Activated T-cell treated with anti-CD3 and anti-CD28 coated beads, Interleukin-2, amount 50 U/mL, for 48 hours (primary cell): Measurements from ENCODE around the gene HLA-DMB.
A peak's percentile ranks its signal among the peaks of the same experiment; 100 is the strongest.

Experiments used
- DNase-seq, 2 experiments: peaks; one replicate each; pipeline ENCODE4 v3.0.0-alpha.2; 2020

HLA-DMB gene

GRCh38 chr6:32940656-32941213 is at the start of gene HLA-DMB:
Gene HLA-DMB, minus strand, starts transcription at chr6:32941028. Its CDS starts 221 bp downstream, at chr6:32940807.
- DNase-seq: peak; percentile 55 to 59

DNA sequence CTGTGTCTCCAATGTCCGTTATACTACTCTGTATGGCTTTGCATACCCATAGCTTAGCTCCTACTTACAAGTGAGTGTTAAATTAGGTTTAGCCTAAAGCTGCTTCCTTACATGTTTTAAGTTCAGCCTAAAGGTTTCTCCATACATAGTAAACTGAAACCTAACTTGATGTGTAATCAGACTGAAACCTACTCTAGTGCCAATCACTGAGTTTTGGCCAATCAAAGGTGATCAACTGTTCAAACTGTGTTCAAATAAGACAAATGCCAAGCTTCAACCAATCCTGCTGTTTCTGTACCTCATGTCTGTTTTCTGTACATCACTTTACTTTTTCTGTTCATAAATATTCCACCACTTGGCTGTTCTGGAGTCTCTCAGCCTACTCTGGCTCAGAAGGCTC is 48.5 kb upstream of the HLA-DMB start:
- DNase-seq: no peak

GRCh38 chr6:32984622-32985389 is 44.0 kb upstream of the HLA-DMB start:
- peak; percentile 91 to 92 for DNase-seq

GRCh38 chr6:32983964-32984621 is 43.3 kb upstream of the HLA-DMB start:
- no peak for DNase-seq

DNA sequence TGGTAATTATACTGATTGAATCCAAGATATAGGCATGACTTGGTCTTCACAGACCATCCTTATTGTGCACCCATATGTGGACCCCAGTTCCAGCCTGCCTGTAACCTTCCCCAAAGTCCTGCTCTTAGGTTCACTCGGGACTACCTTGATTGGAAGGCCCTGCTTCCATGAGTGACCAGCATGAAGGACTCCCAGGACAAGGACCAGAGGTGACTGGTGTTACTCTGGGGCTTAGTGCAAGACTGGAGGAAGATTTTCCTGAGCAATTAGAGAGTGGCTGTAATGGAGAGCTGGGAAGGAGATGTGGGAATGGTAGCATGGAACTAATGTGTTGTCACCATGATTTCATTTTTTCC is 42.6 kb upstream of the HLA-DMB start:
- DNase-seq: no peak

DNA sequence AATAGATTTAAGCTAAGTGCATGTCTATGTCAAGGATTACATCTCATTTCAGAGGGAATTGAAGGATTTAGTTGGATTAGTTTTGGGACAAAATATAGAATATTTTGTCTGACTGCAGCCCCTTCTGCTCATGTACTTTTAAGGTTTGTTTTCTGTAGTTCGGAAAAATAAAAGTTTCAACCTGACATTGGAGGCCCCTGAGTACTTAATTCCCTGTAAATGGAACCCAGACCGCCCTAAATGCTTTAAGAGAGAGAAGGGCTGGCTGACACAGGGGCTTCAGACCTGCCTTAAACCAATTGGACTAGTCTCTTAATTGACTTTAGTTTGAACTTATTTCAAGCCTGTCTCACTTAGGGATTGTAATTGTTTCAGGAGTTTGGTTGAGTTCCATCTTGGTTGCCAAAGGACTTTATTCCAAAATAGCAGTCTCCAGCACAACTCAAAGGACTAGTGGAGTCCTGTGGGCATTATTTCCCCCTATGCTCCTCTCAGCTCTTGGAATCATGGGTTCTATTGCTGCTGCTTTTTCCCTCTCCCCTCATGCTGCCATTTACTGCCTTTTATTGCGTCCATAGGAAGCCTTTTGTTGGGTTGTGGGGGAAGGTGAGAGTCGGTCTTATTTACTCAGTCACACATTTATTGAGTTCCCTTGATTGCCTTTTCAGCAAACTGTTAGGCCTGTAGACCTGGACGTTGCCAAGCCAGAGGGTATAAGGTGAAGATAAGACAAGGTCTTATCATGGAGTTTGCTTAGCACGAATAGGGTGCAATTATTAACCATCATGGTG is 42.1 kb upstream of the HLA-DMB start:
- no peak for DNase-seq

GRCh38 chr6:32982084-32982701 is 41.4 kb upstream of the HLA-DMB start:
- DNase-seq: no peak

DNA sequence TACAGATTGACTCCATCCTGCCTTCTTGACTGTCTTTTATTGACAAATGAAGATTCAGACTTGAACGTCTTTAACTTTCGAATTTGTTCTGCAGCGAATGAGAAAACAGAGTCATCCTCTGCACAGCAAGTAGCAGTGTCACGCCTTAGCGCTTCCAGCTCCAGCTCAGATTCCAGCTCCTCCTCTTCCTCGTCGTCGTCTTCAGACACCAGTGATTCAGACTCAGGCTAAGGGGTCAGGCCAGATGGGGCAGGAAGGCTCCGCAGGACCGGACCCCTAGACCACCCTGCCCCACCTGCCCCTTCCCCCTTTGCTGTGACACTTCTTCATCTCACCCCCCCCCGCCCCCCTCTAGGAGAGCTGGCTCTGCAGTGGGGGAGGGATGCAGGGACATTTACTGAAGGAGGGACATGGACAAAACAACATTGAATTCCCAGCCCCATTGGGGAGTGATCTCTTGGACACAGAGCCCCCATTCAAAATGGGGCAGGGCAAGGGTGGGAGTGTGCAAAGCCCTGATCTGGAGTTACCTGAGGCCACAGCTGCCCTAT is 39.7 kb upstream of the HLA-DMB start:
- DNase-seq: peak in 1 of 2 experiments; percentile 25

DNA sequence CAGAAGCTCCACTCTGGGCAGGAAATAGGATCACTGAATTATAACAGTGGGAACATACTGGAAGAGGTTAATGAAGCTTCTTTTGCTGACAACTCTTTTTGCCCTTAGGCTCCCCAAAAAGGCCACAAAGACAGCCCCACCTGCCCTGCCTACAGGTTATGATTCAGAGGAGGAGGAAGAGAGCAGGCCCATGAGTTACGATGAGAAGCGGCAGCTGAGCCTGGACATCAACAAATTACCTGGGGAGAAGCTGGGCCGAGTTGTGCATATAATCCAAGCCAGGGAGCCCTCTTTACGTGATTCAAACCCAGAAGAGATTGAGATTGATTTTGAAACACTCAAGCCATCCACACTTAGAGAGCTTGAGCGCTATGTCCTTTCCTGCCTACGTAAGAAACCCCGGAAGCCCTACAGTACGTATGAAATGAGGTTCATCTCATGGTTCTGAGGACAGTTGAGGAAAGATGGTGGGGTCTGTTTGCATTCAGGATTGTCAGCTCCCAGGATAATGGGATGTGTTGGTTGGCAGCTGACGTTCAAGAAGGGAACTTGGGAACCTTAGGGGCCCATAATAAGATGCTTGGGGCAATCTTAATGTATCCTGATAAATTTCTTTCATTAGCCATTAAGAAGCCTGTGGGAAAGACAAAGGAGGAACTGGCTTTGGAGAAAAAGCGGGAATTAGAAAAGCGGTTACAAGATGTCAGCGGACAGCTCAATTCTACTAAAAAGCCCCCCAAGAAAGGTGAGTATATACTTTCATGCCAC is 39.1 kb upstream of the HLA-DMB start:
- DNase-seq: no peak

- no peak for DNase-seq
Measured at GRCh38 chr6:32977953-32978324, 37.1 kb upstream of the HLA-DMB start.

GRCh38 chr6:32977272-32977952 is 36.6 kb upstream of the HLA-DMB start:
- no peak for DNase-seq

DNA sequence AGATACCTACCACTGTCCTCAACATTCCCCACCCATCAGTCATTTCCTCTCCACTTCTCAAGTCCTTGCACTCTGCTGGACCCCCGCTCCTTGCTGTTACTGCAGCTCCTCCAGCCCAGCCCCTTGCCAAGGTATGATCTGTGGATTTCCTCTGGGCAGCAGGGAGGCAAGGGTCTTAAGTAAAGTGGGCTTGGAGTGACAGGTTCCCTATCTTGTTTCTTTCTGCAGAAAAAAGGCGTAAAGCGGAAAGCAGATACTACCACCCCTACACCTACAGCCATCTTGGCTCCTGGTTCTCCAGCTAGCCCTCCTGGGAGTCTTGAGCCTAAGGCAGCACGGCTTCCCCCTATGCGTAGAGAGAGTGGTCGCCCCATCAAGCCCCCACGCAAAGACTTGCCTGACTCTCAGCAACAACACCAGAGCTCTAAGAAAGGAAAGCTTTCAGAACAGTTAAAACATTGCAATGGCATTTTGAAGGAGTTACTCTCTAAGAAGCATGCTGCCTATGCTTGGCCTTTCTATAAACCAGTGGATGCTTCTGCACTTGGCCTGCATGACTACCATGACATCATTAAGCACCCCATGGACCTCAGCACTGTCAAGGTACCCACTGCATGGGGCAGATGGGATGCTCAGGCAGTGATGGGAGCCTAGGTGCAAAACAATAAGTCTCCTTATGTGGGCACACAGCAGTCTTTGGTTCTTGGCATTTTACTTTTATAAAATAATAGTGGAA is 35.7 kb upstream of the HLA-DMB start:
- no peak for DNase-seq

DNA sequence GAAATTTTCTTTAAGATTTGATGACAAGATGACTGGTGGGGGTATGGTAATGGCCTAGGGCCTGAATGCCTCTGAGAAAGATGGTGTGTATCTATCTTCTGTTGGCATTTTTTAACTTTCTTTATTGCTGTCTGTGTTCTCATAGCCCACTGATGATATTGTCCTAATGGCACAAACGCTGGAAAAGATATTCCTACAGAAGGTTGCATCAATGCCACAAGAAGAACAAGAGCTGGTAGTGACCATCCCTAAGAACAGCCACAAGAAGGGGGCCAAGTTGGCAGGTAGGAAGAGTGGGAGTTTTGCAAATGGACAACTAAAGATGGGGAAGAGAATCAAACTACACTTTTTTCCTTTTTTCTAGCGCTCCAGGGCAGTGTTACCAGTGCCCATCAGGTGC is 35.1 kb upstream of the HLA-DMB start:
- no peak for DNase-seq

- DNase-seq: peak; percentile 38 to 42
Measured at GRCh38 chr6:32974541-32975308, 33.9 kb upstream of the HLA-DMB start.

DNA sequence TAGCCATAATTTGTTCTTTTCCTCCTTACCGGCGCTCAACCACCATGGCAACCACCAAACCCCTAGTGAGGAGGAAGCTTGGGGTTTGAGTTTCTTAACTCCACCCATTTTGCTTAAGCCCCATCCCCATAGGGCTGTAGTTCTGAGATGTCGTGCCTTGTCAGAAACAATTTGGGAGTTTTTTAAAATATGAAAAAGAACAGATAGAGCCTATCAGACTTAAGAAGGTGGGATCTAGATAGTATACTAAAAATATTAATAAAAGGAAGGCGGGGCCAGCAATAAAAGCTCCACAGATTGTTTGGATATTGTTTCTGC is 33.1 kb upstream of the HLA-DMB start:
- peak; percentile 32 to 42 for DNase-seq

- peak; percentile 67 to 69 for DNase-seq
Measured at GRCh38 chr6:32973144-32974015, 32.6 kb upstream of the HLA-DMB start.

DNA sequence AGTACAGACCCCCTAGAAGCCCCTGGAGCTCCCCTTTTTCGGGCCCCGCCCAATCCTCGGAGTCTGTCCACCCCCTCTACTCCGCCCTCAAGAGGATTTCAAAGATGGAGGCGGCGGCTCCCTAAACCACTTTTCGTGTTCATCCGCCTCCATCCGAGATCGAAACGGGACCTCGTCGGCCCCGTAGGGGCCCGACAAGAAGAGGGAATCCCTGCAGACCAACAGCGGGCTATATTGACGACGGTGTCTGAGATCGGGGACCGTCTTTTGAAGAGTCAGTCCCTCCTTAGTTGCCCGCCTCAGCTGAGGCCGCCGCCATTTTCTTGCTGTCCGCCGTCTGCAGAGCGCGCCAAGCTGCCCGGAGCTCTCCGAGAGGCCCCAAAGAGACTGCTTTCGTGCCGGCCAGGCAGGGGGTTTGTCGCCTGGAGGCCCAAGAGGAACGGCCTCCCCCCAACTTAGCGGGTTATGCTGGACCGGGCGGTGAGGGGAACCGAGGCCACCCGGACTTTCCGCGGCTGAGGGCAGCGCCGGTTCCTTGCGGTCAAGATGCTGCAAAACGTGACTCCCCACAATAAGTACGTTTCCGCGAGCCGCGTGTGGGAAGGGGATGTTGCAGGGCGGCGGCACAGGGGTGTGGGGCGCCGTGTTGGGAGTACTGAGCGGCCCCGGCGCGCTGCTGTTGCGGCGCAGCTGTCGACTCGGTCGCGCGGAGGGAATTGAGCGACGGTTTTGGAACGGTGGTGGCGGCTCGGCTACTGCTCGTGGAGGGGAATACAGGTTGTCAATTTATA is 31.7 kb upstream of the HLA-DMB start:
- no peak for DNase-seq
